Common myeloid progenitor, CD34-positive (primary cell): ENCODE data around the gene ZBTB8OS.
A peak's percentile ranks its signal among the peaks of the same experiment; 100 is the strongest.

Source experiments
- CTCF ChIA-PET: fragments of 350-600 bp; sonication (Branson Sonifier 250); formaldehyde crosslinking; loops from one replicate; lab custom pipeline; 2021; ENCODE audit warnings: antibody characterized with exemption; lab: Charles Lee
- POLR2A ChIA-PET: fragments of 350-600 bp; sonication (Branson Sonifier 250); formaldehyde crosslinking; loops from one replicate; lab custom pipeline; 2021; ENCODE audit warnings: antibody characterized with exemption; lab: Charles Lee
- DNase-seq, 3 donors: peaks; one replicate each; pipeline versions ENCODE4 v3.0.0 to v3.0.0-alpha.2; 2013
- H3K27ac ChIP-seq, 2 experiments: 1 replicate in 1 of 2; 2 replicates in 1 of 2; pipeline ENCODE4 v1.7.0; 2013; ENCODE audit warnings: inconsistent platforms in 2 of 2, low read length in 2 of 2, mild to moderate bottlenecking in 2 of 2, low read depth in 1 of 2, moderate library complexity in 1 of 2; ENCODE audit not compliant: severe bottlenecking in 2 of 2, insufficient read depth in 1 of 2, poor library complexity in 1 of 2
- H3K27me3 ChIP-seq, 5 experiments: replicated peaks in 2 of 5; 1 replicate in 3 of 5; 2 replicates in 2 of 5; pipeline versions ENCODE4 v1.6.1 to v1.7.0; 2013; ENCODE audit warnings: low read length in 4 of 5, mild to moderate bottlenecking in 2 of 5, moderate library complexity in 2 of 5, inconsistent platforms in 1 of 5; ENCODE audit not compliant: insufficient read depth in 5 of 5, control insufficient read depth in 4 of 5
- H3K36me3 ChIP-seq, 4 experiments: 1 replicate in 2 of 4; 2 replicates in 2 of 4; pipeline versions ENCODE4 v1.6.1 to v1.7.0; 2013; ENCODE audit warnings: low read length in 3 of 4, control low read depth in 1 of 4, mild to moderate bottlenecking in 1 of 4; ENCODE audit not compliant: control insufficient read depth in 4 of 4, insufficient read depth in 4 of 4
- H3K4me1 ChIP-seq, 4 experiments: 1 replicate in 3 of 4; 2 replicates in 1 of 4; pipeline versions ENCODE4 v1.6.1 to v1.7.1; 2013; ENCODE audit warnings: low read length in 3 of 4, mild to moderate bottlenecking in 3 of 4, control low read depth in 1 of 4, inconsistent platforms in 1 of 4, moderate library complexity in 1 of 4; ENCODE audit not compliant: control insufficient read depth in 4 of 4, insufficient read depth in 4 of 4; ENCODE audit errors: control extremely low read depth in 1 of 4
- H3K4me3 ChIP-seq, 7 experiments: 1 replicate in 4 of 7; 2 replicates in 3 of 7; pipeline versions ENCODE4 v1.5.1 to v1.7.0; 2013; ENCODE audit warnings: mild to moderate bottlenecking in 7 of 7, low read length in 6 of 7, moderate library complexity in 6 of 7, inconsistent platforms in 2 of 7, low read depth in 2 of 7, control low read depth in 1 of 7; ENCODE audit not compliant: insufficient read depth in 4 of 7, control insufficient read depth in 1 of 7; ENCODE audit errors: extremely low read depth in 1 of 7
- H3K9me3 ChIP-seq, 5 experiments: 1 replicate in 4 of 5; 2 replicates in 1 of 5; pipeline versions ENCODE4 v1.6.1 to v1.7.1; 2013; ENCODE audit warnings: low read length in 4 of 5, mild to moderate bottlenecking in 2 of 5, inconsistent platforms in 1 of 5, low read depth in 1 of 5, moderate library complexity in 1 of 5; ENCODE audit not compliant: control insufficient read depth in 4 of 5, insufficient read depth in 2 of 5; ENCODE audit errors: control extremely low read depth in 1 of 5
- WGBS: methylation state at CpG from one replicate; pipeline ENCODE4 v1.1.5; 2013; ENCODE audit not compliant: insufficient coverage; 5-methylcytosine and 5-hydroxymethylcytosine counted together

Gene ZBTB8OS

GRCh38 chr1:32592943-32593342 lies 57.4 kb downstream of the ZBTB8OS start:
- Histone ChIP-seq H3K9me3 (no peaks in the 10 kb centered on the region), H3K36me3 (peaks cover 9 to 59% (median 23%) of the 10 kb centered on the region in 4 experiments), H3K27me3 (no peaks in the 10 kb centered on the region), H3K27ac (no peak overlapping the region), H3K4me1 (no peaks in the 10 kb centered on the region), H3K4me3 (no peak overlapping the region)
- no peak for DNase-seq
- ChIA-PET CTCF (interaction anchor here (0.6 to 1.2 kb wide), 3 partner anchors 14 to 73 kb away, joined by 3 read pairs; no protein-coding TSS in a partner anchor), POLR2A (no interaction called here)
- 100% methylated on average over 4 of the region's 9 CpGs for WGBS

GRCh38 chr1:32580348-32581017 lies 69.9 kb downstream of the ZBTB8OS start:
- H3K4me1 ChIP-seq = no peaks in the 10 kb centered on the region
- H3K9me3 ChIP-seq = no peaks in the 10 kb centered on the region
- no peaks in the 10 kb centered on the region for H3K27me3 ChIP-seq
- H3K27ac ChIP-seq = no peak overlapping the region
- peak in 2 of 3 donors; percentile 7 to 31 for DNase-seq
- POLR2A ChIA-PET = no interaction called here
- peaks cover 0 to 12% (median 5%) of the 10 kb centered on the region in 4 experiments for H3K36me3 ChIP-seq
- WGBS = 99% methylated on average over 7 of the region's 10 CpGs
- H3K4me3 ChIP-seq = no peak overlapping the region
- CTCF ChIA-PET = no interaction called here
